ENCODE results near the gene MCAT.
A peak's percentile ranks its signal among the peaks of the same experiment; 100 is the strongest.

MCAT gene

GRCh38 chr22:43142880-43143562, at the start of gene MCAT:
Gene MCAT (minus strand): TSS chr22:43143398. CDS start chr22:43143348, 50 bp downstream.
- peak; percentile 81 for DNase-seq

- DNase-seq, result no peak
Observed at GRCh38 chr22:43191831-43192230, 48.6 kb upstream of the MCAT start.

- DNase-seq, result no peak
Observed at GRCh38 chr22:43188829-43189545, 45.8 kb upstream of the MCAT start.

- peak; percentile 97 for DNase-seq
Observed at GRCh38 chr22:43187171-43188099, 44.2 kb upstream of the MCAT start.

- DNase-seq, result peak; percentile 73
Observed at GRCh38 chr22:43186272-43187170, 43.3 kb upstream of the MCAT start, which contains the start of gene TTLL12. Gene TTLL12 (minus strand): TSS chr22:43187134. CDS start chr22:43187069, 65 bp downstream.

GRCh38 chr22:43185860-43186261, 42.7 kb upstream of the MCAT start:
- DNase-seq, result no peak

GRCh38 chr22:43183496-43184277, 40.5 kb upstream of the MCAT start:
- no peak for DNase-seq

GRCh38 chr22:43182726-43183125, 39.5 kb upstream of the MCAT start:
- DNase-seq, result no peak

GRCh38 chr22:43182118-43182517, 38.9 kb upstream of the MCAT start:
- DNase-seq, result no peak

GRCh38 chr22:43181321-43182076, 38.3 kb upstream of the MCAT start:
- DNase-seq, result no peak

- DNase-seq, result no peak
Observed at GRCh38 chr22:43180670-43181069, 37.5 kb upstream of the MCAT start.

GRCh38 chr22:43179911-43180195, 36.7 kb upstream of the MCAT start:
- DNase-seq, result no peak

GRCh38 chr22:43179146-43179910, 36.1 kb upstream of the MCAT start:
- no peak for DNase-seq

GRCh38 chr22:43177479-43177878, 34.3 kb upstream of the MCAT start:
- no peak for DNase-seq

GRCh38 chr22:43176090-43176489, 32.9 kb upstream of the MCAT start:
- no peak for DNase-seq

- no peak for DNase-seq
Observed at GRCh38 chr22:43174941-43175531, 31.8 kb upstream of the MCAT start.

GRCh38 chr22:43173976-43174720, 30.9 kb upstream of the MCAT start:
- no peak for DNase-seq

- no peak for DNase-seq
Observed at GRCh38 chr22:43173566-43173965, 30.4 kb upstream of the MCAT start.

GRCh38 chr22:43172191-43172590, 29.0 kb upstream of the MCAT start:
- DNase-seq, result no peak

Data from activated T-cell treated with anti-CD3 and anti-CD28 coated beads, Interleukin-2, amount 50 U/mL, for 1 hour (primary cell).